Activated T-cell treated with anti-CD3 and anti-CD28 coated beads, Interleukin-2, amount 50 U/mL, for 1 hour (primary cell): Measurements from ENCODE around the gene ARHGAP23.
"Not testable (repeated sequence)": the region's sequence is repeated elsewhere in the genome, so short reads cannot be mapped to it uniquely, and the experiment has no call there.

Source experiments
- DNase-seq: peaks from one replicate; pipeline ENCODE4 v3.0.0-alpha.2; 2020

ARHGAP23 gene

DNA sequence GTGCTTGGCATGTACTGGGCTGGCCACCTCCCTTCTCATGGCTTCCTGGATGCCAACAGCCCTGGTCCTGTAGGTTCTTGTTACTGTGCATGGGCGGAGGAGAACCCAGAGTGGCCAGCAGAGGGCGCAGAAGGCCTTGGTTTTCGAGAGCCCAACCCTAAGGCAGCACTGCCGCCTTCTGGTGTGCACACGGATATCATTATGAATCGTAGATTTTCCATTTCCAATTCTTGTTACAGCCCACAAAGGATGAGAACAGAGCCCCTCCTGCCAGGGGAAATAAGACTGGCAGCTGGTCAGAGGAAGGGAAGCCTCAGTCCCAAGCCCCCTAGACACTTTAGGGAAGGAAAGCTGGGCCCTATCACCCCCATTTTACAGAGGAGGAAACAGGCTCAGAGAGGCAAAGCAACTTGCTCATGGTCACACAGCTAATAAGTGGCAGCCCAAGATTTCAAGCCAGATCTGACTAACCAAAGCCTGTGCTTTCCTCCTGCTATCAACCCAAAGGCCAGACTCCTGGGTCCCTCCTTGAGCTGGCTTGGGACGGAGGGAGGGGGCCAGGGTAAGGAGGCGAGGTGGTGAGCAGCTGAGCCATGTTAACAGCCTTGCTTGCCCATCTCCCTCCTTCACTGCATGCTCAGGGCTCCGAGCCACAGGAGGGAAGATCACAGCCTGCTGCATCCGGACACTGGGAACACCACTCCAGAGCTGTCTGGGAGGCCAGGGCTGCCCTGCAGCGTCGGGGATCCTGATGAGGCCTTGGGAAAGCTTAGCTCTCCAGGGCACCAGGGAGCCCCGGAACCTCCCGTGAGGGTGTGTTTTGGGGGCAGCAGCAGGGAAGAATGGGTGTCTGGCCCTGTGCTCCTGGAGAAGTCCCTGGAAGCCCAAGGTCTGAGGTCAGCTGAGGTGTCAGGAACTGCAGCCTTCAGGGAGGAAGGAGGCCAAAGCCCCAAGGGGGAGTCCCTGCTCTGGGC, 64.1 kb downstream of the ARHGAP23 start:
- peak; percentile 90 for DNase-seq

DNA sequence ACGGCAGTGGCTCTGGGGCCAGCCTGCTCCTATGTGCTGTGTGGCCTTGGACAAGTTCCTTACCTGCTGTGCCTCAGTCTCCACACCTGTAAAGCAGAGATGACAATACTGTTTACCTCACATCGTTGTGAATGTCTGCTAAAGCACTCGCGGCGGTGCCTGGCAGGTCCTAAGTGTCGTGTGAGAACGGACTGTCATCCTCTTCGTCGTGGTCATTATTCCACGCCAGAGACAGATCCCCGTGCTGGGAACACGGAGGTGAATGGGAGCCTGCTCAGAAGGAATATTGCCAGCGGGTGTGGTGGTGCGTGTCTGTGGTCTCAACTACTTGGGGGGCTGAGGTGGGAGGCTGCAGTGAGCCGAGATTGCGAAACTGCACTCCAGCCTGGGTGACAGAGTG, 65.9 kb downstream of the ARHGAP23 start:
- DNase-seq: not testable (repeated sequence)

DNA sequence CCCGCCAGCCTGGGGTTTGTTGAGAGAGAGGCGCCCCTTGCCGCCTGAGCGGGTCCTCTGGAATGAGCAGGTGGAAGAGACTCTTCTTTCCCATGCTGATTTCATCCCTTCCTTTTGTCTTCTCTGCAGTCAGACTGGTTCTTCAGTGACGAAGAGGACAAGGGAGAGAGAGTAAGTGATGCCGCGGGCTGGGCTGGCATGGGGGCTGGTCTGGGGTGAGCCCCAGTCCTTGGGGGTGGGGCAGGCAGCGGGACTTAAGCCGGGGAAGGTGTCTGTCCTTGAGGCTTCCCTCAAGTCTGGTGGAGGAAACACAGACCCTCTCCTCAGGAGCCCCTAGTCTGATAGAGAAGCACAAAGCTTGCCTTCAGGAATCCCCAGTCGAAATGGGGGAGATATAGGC, 69.4 kb downstream of the ARHGAP23 start:
- DNase-seq: not testable (repeated sequence)

DNA sequence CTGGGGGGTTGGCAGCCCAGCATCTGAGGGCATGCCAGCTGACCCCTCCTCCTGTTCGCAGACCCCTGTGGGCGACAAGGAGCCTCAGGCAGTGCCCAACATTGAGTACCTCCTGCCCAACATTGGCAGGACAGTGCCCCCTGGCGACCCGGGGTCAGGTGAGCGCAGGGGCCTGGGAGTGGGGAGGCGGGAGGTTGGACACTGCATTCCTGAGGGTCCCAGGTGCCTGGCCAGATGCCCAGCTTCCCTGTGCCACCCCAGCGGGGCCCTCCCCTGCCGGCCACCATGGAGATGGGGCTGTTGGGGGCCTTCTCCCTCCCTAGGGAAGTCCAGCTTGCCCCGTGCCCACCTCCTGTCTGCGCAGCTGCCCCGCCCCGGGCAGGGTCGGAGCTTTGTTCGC, 70.1 kb downstream of the ARHGAP23 start:
- DNase-seq: no peak

DNA sequence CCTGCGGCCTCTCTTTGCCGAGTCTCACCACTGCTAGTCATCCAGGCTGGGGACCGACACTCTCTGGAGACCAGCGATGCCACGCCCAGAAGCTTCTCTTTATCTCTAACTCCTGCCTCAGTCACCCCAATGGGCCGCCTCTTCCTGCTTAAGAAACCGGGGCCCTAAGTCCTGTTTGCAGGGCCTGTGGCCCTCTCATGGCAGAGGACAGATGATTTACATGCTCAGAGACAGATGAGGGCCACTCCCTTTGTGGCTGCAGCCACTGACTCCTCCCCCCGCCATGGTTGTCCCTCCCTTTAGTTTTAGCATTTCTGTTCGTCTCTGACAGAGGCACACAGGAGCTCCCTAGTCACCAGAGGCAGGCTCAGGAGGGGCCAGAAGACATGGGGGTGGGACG, 71.0 kb downstream of the ARHGAP23 start:
- DNase-seq: not testable (repeated sequence)

DNA sequence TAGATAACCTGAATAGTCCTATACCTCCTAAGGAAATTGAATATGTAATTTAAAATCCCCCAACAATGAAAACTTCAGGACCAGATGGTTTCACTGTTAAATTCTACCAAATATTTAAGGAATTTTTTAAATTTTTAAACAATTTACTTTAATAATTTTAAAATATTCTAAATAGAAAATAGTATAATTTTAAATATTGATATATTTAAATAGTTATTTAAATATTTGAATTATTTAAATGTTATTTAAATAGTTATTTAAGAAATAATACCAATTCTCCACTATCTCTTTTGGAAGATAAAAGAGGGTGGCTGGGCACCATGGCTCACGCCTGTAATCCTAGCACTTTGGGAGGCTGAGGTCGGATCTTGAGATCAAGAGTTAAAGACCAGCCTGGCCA, 73.5 kb downstream of the ARHGAP23 start:
- not testable (repeated sequence) for DNase-seq

DNA sequence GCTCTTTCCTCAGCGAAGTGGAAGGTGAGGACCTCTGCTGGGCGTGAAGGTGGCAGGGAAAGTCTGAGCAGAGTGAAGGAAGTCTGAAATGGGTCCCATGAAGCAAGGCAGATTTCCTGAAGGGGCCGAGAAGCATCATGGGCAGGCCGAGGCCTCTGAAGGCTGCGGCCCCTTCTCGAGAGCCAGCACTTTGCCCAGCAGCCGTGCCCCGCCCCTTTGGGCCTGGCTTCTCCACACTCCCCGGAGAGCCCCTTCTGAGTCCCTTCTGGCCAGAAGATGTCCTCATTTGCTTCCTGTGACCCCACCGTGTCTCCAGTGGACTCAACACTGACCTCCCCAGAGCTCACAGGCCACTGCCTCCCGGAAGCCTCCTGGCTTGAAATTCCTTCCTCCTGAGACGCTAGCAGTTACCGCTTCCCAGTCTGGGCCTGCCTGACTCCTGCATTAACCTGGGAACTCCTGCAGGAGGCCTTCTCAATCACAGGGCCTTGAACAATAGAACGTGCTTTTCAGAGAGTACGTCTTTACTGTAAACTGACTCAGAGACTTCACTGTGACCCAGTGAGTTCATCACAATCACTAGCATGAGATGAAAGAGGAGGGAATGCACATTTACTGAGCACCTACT, 75.1 kb downstream of the ARHGAP23 start:
- not testable (repeated sequence) for DNase-seq

DNA sequence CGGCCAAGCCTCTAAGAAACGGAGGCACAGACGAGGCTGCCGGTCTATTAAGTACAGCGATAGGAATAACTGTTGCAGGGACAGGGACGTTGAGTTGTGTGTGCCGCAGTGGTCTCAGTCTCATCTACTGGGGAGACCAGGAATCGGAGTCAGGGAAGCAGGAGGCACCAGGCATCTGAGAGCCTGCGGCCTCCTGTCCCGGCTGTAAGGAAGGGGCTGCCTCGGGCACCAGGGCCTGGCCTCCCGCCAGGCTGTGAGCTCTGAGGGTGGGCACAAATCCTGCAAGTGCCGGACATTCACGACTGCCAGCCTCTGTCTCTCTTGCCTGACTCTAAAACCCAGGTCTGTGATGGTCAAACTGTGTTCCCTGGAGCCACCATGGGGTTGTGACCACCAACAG, 76.0 kb downstream of the ARHGAP23 start:
- DNase-seq: no peak

DNA sequence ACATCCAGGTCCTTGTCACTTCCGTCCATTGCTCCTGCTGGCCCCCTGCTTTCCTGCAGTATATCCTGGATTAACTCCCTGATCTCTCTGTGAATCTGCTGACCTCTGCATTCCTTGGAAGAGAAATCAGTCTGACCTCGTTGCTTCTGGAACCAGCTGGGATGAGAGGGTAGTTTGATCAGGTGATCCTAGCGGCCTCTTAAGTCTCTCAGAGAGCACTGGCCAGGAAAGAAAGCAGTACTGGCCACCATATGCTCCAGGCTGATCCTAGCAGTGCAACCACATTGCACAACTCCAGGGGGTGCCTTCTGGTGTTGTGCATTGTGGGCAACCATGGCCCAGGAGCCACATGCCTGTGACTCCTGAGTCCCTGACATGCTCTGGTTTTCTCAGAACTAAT, 79.2 kb downstream of the ARHGAP23 start:
- DNase-seq: no peak

DNA sequence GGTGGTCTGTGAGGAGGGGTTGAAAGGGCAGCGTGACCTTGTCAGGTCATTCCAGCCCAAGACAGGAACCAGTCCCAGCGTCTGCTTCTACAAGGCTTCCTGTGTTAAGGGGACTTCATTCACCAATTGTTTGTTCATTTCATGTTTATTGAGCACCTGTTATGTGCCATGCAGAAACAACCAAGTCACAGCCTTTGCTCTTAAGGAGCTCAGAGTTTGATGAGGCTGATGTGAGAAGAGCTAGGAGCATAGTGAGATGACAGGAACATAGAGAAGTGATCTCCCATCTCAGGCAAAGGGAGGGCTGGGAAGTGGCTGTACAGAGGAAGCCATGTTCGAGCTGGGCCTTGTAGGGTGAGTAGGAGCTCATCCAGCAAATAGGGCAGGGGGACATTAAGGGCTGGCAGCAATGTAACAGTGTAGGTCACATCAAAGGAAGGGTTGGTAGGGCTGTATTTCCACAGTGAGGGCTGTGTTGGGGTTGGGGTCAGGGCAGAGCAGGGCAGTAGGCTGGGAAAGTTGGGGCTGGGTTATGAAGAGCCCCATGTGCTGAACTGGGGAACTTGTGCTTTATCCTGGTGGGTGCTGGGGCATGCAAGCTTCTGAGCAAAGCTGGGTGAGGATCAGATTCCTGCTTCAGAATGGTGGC, 79.8 kb downstream of the ARHGAP23 start:
- no peak for DNase-seq

DNA sequence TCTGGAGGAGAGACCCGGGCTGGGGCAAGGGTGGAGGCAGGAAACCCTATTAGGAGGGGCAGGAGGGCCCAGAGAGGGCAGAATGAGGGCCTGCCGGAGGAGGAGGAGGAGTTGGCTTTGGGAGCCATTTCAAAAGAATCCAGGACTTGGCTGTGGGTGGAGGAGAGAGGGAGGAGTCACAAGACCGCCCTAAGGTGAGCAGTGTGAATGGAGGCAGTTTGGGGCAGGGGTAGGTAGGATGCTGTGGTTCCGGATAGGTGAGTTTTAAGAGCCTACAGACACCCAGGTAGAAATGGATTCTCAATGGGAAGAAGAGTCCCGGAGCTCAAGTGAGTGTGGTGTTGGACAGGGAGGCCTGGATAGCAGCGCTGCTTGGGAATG, 80.3 kb downstream of the ARHGAP23 start:
- no peak for DNase-seq

DNA sequence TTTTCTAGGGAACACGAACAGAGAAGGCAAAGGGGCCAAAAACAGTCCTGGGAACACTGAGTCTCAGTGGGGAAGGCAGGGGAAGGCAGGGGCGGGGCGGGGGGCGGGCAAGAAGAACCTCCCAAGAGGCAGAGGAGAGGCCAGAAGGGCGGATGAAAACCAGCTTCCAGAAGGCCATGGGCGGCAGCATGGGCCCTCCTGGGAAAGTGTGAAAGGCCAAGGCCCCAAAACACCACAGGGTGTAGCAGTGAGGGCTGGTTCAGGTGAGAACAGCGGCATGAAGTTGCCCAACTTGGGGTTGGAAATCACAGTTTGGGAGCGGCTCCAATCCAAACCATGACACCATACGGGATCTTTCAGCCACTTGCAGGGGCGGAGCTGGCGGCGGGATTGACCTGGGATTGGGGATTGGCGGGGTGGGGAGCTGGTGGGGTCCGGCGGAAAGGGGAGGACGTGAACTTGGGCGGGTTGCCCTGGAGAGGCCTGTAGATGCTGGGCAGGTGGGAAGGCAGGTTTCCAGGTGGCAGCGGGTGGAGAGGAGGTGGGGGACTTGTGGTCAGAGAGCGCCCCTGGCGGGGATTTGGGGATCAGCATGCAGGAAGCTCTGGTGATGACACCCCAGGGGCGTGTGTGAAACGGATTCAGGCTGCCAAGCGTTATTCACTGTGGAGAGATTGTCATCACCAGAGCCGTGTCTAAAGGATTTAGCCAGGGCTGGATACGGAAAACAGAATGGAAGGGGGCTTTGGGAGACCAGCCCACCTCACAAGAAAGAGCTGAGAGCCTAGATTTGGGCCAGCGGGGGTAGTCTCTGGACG, 80.9 kb downstream of the ARHGAP23 start:
- peak; percentile 72 for DNase-seq

DNA sequence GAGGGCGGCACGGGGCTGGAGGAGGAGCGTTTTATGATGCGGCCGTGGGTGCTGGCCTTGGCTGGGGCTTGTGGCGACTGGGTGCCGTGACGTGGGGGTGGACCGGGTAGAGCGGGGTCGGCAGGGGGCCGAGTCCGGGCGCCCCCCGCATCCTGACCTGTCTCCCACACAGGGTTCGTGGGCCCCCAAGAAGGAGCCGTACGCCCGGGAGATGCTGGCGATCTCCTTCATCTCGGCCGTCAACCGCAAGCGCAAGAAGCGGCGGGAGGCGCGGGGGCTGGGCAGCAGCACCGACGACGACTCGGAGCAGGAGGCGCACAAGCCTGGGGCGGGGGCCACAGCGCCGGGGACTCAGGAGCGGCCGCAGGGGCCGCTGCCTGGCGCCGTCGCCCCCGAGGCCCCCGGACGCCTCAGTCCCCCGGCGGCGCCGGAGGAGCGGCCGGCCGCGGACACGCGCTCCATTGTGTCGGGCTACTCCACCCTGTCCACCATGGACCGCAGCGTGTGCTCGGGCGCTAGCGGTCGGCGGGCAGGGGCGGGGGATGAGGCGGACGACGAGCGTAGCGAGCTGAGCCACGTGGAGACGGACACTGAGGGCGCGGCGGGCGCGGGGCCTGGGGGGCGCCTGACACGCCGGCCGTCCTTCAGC, 81.6 kb downstream of the ARHGAP23 start:
- no peak for DNase-seq

DNA sequence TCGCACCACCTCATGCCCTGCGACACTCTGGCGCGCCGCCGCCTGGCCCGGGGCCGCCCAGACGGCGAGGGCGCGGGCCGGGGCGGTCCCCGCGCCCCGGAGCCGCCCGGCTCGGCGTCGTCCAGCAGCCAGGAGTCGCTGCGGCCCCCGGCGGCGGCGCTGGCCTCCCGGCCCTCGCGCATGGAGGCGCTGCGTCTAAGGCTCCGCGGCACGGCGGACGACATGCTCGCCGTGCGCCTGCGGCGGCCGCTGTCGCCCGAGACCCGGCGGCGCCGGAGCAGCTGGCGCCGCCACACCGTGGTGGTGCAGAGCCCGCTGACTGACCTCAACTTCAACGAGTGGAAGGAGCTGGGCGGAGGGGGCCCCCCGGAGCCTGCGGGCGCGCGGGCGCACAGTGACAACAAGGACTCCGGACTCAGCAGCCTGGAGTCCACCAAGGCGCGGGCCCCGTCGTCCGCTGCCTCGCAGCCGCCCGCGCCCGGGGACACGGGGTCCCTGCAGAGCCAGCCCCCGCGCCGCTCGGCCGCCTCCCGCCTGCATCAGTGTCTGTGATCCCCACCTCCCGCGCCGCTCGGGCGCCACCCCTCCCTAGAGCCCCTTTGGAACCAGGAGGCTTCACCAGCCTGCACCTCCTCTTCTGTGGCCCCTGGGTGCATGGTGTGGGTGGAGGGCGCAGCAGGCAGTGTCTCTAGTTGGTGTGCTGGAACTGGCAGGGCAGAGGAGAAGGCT, 82.3 kb downstream of the ARHGAP23 start:
- DNase-seq: no peak

DNA sequence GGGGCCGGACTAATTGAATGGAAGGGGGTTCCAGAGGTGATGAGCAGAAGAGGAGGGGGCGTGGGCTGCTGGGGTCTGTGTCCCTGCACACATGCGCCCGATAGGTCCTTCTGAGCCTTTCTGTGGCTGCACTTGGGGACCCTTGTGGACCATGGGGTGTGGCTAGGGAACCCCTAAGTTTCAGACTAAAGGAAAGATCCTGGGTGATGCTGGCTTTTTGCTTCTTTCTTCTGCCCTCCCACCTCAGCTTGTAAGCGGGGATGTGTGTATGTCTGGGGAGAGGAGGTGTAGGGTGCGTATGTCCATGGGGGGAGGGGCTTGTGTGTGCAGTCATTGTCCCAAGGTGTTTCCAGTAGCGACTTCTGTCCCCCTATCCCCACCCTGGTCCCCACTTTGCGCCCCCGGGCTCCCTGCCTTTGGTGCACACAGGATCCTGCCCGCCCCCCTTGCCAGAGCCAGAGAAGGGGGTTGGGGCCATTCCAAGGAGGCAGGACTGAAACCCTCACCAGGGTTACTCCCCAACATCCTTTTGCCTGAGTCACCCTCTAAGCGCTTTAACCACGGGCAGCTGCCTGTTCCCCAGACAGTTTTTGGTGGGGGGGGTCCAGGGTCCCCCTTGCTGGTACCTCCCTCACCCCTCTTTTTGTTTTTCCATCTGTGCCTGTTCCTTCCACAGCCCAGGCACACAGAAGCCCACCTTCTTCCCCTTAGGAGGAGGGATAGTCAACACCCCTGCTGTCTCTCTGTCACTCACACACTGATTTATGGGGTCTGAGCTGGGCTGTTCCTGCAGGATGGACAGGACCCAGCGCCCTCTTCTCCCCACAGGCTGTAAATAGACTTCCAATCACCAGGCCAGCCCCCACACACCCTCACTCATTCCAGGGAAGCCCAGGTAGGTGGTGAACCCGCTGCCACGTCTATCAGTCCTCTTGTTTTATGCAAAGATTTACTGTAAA, 83.2 kb downstream of the ARHGAP23 start:
- DNase-seq: no peak

DNA sequence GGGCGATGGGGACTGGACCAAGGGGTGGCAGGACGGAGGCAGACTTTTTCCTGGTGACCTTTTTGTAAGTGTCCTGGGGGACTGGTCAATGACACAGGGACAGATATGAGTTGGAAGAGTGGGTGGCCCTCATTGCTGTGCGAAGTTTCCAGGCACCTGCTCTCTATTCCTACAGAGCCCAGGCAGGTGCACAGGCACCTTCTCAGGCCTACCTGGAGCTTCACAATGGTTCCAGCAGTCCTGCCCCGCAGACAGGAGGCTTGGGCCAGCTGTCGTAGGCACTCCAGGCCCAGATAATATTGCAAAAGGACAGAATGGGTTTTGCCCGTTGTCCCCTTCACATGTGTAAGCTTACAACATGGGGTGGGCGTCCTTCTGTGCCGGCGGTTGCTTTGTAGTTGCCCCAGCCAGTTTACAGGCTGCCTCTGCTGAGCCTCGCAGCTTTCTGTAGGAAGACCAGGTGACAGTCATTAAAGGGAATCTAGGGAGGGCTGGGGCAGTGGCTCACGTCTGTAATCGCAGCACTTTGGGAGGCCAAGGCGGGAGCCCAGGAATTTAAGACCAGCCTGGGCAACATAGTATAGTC, 84.3 kb downstream of the ARHGAP23 start:
- no peak for DNase-seq

DNA sequence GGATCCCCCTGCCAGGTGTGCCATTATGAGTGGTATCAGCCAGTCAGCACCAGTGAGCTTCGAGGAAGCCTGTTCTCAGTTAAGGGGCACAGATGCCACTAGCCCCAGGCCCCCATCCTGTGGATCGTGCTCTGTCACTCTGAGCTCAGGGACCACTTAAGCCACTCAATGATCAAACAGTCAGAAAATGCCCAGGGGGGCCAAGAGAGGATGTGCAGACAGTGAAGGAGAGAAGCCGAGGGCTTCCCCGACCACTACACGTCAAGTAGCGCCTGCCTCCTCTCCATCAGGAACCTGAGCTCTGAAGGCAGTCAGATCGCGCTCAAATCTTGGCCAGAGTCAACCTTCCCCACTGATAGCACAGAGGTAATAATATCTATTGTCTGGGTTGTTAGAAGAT, 98.3 kb downstream of the ARHGAP23 start:
- DNase-seq: not testable (repeated sequence)

DNA sequence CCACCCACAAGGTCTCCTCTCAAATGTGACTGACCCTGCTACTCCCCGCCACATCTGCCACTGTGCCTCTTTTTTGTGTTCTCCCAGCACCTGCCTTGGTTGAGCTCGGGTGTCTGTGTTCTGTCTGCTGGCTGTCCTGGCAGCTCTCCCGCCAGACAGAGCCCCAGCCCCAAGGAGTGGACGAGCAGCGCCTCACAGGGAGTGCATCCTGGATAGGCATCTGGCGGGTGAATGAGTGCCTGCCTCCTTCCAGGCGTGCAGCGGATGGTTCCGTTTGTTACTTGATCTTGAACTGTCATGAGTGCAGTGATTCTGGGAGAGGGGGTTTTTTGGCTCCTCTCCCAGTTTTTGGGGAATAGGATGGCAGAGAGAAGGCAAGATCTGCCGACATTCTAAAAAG, 99.9 kb downstream of the ARHGAP23 start:
- DNase-seq: not testable (repeated sequence)

DNA sequence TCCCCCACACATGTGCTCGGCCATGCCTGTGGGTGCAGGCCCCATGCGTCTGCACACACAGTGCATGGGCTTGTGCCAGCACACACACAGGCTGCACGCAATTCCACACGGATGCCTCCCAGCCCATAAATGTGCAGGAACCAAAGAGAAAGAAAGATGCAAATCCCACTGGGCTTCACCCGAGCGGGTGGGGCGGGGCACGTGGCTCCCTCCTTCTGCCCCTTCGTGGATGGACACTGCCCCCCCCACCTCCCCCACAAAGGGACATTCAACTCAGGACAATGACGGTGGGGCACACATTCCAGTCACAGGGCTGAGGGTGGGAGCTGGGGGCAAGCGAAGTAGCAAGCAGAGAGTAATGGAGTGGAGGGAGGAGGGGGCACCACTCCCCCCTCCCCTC, 102.6 kb downstream of the ARHGAP23 start:
- not testable (repeated sequence) for DNase-seq

DNA sequence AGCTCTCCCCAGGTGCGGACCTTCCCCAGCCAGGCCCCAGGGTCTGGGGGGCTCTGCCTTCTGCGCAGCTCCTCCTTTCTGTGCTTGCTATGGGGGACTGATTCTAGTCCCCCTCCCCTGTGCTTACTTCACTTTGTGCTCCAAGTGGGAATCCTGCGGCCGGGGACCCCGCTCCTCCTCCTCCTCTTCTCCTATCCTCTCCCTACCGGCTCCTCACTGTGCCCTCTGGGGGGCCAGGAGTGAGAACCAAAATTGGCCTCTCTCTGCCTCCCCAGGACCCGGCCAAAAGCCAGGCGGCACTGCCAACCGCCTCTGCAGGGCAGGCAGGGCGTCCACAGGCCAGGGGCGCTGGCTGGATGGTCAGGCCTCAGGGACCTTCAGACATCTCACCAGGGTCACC, 103.5 kb downstream of the ARHGAP23 start:
- DNase-seq: not testable (repeated sequence)
